Stimulated activated CD8-positive, alpha-beta memory T cell treated with anti-CD3 and anti-CD28 coated beads, Interleukin-4, amount 100 ng/mL, for 48 hours (primary cell): ENCODE results near the gene ZPLD1.

ENCODE experiments used
- DNase-seq: peaks from one replicate; pipeline ENCODE4 v3.0.0-alpha.2; 2020

ZPLD1 gene

DNA sequence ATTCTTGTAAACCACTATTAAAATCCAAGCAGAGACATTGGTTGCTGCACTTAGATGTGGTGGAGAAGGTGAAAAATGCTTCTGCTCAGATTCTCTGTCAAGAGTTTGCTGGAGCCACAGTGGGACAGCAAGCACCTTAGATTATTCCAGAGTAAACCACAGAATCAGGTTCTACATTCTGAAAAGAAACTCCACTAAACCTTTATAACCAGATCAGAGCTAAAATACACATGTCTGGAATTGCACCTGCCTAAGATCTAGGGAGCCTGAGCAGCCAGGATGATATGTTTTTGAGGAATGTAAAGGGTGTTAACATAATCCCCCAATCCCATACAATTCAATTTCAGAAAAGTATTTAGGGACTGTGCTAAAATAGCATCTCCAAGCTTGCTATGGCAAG, at the start of gene ZPLD1:
ZPLD1 (plus strand) TSS at position 301 of the 400 bp plus-strand sequence. CDS start 3,473 bp downstream, outside the sequence.
- no peak for DNase-seq

DNA sequence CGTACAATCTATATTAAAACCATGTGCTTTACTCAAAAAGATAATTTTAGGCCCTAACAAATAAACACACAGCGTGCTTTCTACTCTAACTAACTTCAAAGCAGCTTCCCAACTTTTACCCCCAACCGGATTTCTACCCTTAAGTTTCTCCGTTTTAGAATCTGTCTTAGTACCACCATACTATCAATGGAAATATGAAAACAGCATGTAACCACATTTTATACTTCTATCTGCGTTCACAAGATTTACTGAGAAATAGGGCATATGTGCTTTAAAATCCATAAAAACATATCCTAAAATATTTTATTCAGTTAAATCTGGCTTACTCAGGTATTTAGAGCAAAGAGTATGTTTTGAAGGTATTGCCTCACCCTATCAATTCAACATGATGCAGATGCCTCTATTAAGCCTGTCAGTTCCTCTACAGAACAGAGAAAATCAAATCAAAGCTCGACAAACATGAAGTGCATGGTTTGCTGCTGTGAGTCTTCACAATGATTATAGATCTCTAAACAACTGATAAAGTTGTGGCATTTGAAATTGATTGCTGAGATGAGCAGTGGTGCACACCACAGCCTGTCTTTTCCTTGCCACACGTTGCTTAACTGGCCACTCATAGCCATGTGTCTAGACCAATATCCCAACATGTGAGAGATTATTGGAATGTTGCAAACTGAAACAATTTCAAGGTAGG, 44.5 kb upstream of the ZPLD1 start:
- no peak for DNase-seq

DNA sequence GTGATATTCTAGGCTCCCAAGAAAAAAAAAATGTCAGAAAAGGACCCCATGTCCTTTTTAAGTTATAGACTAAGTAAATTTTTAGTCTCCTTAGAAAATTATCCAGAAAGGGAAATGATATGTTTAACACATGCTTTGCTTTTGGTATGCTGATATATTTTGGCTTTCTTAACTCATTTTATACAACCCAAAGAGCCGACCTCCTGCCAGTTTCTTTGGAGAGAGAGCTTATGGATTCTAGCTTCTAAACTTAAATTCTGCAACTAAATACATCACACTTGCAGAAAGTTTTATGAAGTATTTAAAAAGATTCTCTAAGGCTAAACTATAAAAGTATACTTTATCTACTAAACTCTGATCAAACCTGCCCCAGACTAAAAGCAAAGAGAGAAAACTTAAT, 43.9 kb upstream of the ZPLD1 start:
- no peak for DNase-seq

DNA sequence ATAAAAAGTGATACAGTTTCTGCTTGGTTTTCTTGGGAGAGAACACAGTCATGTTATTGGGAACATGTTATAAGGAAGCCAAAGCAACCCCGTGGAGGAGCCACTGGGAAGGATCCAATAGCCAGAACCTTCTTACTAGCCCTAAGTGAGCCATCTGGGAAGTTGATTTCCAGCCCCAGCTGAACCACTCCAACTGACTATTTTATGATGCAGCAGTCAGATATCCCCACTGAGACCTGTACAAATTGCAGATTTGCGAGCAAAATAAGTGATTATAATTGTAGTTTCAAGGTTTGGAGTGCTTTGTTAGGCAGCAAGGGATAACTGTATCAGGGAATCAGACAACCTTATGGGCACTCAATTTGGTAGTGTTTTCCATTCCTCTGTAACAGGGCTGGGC, 43.3 kb upstream of the ZPLD1 start:
- no peak for DNase-seq

DNA sequence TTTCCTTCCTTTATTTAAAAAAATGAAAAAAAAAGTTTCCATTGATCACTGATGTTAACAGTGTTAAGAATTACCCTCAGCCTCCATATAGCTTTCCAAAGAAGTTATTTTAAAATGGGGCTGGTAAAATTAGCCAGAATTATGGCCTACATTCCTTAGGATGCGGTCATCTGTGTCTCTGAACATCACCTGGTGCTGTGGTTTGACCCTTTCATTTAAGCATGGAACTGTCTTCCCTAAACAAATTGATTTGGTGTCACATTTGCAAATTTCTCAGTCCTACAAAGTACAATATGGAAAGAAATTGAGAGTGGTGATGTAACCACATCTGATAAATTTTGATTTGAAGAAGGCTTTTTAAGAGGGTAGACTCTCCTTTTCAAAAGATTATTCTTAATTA, 40.3 kb upstream of the ZPLD1 start:
- no peak for DNase-seq

DNA sequence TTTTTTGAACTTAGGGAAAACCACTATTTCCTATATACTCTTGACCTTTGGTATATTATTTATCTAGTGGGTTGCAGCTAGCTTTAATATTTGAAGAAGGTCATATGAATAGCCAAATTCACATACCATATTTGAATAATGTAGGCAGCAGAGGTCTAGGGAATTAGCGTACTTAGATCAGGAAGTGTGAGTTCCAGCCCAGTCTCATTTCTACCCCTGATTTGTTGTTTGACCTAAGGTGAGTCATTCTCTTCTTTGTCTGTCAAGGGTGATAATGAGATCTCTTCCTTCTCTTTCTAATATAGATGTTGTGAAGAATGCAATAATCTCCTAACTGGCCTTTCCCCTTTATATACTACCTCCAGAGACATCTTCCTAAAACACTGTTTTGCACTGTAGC, 36.6 kb upstream of the ZPLD1 start:
- DNase-seq = no peak

DNA sequence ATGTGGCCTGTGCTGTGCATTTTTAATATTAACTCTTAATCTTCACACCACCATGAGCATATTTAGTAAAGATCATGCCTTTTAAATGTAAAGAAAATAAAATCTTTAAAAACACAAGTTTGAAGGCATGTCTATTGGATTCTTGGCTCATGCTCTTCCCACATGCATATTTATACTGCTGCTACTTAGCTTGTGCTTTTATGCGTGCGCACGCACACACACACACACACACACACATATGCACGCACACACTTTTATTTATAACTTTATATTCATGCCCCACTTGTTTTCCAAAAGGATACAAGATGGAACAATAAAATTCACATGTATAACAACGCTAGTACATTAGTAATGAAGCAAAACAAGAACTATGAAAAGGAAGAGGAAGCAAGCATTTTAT, 36.1 kb upstream of the ZPLD1 start:
- no peak for DNase-seq

DNA sequence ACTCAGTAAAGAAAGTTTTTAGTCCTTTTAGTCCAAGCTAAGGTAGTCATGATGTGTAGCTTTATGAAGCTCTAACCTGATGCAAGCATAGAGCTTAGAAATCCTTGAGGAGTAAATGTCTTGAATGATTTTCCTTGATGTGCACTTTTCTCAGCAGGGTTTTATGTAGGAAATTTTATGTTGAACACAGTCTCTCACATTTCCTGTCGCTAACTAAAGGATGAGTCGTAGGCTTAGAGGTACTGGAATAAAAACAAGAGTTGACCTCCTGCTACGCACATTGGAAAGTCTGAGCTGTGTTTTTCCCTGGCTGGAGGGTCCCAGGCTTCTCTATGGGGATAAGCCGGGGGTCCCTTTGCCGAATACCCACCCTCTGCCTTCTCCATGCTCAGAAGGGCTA, 34.7 kb upstream of the ZPLD1 start:
- no peak for DNase-seq

DNA sequence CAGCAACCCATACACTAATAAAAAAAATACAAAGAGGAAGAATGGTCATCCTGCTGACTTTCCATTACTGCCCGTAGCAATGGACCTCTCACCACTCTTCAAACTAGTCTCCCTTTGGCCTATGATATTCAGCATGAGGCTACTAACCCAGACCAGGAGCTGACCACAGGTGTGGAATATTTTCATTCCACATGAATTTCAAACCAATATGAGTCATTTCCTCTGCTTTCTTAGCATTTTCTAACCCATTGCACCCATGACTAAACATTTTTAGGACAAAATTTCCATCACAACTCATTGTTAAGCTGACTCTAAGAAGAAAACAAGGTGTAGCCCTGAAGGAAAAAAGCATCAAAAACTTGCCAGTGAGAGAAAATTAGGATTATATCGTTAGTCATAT, 34.0 kb upstream of the ZPLD1 start:
- no peak for DNase-seq

DNA sequence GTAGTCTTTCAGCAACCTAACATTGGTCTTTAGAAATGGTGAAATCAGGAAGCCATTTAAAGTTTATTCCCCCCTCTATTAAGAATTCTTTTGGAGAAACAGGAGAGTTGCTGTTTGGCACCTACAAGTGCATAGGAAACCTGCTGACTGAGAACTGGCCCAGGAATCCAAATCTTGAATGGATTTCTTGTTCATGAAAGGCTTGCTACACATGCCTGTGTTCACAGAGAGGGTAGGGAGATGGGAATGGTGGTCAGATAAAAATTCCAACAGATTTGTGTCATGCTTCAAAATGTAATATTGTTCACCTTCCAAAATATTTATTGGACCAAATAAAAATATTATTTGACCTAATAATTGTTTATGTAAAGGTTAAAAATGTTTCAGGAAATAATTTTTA, 24.2 kb upstream of the ZPLD1 start:
- no peak for DNase-seq

DNA sequence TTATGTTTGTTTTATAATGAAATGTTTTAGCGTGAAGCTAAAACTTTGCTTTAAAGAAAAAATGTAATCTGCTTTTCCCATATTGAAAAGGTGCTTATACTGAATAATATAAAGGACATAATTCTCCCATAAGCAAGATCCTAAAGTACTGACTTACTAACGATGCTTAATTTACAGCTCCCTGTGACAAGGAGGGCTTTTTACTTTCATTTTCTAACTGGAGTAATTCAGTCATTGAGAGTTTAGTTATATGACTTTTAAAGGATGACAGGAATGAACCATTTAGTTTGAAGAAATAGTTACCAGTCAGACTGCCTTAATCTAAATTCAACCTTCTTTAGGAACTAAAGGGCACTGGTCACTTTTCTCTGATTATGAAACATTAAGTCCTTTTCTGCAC, 19.3 kb upstream of the ZPLD1 start:
- DNase-seq = no peak

DNA sequence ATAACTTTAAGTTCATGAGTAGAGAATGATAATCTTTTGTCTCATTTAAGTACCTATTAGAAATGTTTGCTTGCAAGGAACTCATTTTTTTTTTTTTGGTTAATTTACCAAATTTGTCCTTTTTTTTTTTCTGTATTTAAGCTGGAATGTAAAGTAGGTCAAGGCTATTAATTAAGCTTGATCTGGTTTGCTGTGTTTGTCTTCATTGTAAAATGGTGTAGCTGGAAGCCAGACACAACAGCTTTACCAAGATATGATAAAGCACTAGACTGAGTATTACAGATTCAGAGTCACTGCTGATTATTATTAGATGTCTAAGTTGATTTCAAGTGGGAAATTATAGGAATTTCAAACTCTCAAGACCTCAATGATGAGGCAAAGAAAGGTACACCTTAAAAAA, 15.0 kb upstream of the ZPLD1 start:
- DNase-seq = no peak

DNA sequence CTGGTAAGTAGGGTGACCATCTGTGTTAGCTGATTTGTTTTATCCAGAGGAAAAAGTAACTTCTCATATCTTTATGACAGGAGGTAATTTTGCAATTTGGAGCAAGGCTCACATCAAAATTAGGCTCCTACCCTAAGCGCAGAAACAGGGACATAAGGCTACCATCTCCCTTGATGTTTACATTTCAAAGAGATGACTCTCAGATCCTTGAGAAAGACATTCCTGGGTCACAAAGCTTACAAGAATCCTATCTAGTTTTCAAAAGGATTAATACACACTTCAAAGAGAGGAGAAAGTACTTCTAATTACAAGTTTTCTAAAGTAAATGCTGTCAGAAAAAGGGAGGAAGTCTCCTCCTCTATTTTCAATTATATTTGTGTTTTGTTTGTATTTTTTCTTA, 7.0 kb downstream of the ZPLD1 start:
- DNase-seq = no peak

DNA sequence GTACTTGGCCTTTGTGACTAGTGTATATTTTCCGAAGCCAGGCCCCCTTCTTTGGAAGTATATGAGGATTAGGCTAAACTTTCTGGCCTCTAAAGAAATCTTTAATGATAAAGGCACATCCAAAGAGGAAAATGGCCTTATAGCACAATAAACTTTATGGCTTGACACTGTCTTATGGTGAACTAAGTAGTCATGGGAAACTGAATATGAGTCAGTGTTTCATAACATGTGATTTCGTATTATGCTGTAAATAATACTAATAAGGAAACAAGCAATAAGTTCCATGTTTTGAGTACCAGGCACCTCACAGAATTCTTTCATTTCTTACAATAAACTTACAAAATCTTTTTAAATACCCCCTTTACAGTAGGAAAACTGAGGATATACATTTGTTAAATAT, 8.2 kb downstream of the ZPLD1 start:
- DNase-seq = no peak

DNA sequence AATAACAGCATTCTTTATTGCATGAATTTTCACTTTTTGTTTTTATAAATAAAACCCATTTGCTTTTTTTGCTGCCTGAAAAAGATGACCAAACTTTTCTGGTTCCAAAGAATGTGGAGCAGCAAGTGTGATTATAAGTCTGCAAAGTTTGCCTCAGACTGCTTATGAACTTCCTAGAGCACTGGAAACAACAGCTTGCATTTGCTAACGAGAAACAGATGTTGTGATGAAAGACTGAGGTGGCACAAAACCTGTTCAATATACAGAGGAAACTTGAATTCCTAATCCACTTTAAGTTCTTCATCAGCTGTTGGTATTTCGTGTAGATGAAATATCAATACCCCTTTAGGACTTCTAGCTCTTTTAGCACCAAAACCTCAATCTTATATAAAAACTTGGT, 9.3 kb downstream of the ZPLD1 start:
- no peak for DNase-seq

DNA sequence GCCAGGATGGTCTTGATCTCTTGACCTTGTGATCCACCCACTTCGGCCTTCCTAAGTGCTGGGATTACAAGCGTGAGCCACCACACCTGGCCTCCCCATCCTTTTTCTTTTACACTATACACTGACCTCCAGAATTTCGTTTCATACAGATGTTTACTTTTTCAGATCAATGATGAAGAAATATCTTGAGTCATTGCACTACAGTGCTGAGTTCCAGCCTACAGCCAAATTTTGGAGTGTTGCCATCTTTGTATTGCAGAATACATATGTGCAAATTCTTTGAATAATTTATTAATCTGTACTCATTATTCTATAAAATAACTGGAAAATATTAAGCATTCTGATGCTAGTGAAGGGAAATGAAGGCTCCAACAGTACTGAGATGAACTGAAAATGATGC, 12.5 kb downstream of the ZPLD1 start:
- DNase-seq = no peak

DNA sequence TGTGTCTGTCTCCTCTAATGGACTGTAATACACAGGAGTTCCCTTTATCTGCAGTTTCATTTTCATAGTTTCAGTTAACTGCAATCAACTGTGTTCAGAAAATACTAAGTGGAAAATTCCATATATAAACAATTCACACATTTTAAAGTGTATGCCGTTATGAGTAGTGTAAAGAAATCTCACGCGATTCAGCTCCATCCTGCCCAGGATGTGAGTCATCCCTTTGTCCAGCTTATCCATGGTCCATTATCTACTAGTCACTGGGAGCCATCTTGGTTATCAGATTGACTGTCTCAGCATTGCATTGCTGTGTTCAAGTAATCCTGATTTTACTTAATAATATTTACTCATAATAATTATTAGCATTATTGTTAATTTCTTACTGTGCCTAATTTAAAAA, 14.5 kb downstream of the ZPLD1 start:
- no peak for DNase-seq

DNA sequence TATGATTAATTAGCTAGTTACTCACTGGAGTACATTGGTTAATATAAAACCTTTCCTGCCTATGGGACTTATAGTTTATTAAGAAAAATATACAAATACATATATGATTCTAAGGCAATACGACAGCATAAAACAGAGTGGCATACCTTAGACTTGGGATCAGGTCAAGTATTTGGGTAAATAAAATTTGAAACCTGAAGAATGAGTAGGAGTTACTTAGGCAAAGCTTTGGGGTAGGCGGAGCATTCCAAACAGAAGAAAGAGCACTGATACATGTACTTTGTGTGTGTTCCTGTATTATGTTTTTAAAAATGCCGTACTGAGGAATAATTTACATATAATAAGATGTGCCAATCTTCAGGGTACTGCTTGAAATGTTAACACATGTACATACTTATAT, 15.1 kb downstream of the ZPLD1 start:
- no peak for DNase-seq

DNA sequence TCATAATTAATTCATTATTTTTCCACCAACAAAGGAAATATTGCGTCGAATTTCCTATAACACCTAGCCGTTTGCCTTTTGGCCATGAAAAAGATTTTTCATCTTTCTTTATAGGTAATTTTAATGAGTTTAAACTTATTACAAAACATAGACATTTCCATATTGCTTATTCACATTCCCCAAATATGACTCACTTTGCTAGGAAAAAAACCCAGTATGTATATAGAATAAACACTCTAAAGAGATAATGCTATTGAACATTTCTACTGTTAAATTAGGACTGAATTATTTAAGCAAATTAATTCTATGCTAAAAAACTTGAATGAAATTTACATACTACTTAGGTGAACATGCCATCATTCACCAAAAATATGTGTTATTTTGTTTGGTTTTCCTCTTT, 16.2 kb downstream of the ZPLD1 start:
- no peak for DNase-seq

DNA sequence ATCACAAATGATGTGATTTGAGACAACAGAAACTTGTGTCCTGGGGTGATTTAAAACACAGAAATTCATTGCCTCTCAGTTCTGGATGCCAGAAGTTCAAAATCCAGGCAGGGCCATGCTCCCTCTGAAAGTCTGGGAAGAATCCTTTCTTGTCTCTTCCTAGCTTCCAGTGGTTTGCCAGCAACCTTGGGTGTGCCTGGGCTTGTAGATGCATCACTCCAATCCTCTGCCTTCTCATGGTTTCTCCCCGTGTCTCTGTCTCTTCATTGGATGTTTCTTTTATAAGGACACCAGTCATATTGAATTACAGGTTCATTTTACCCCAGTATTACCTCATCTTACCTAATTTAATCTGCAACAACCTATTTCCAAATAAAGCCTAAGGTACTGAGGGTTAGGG, 16.7 kb downstream of the ZPLD1 start:
- DNase-seq = no peak

DNA sequence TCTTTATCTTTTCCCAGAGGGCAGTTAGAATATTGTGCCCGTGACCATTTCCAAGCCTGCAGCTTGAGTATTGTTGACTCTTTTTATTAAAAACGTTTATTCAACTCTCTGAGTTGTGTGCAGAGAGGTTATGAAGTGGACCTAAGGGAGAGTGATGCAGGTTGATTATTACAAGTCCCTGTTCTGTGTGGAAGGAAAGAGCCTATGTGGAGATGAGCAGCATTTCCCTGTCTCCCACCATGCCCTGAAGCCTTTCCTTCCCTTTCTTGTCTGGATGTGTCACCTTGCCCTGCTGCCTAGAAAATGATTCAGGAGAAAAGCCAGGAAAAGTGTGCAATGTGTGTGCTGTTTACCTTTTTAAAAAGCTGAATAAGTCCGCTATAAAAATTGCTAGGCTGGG, 19.4 kb downstream of the ZPLD1 start:
- DNase-seq = no peak

DNA sequence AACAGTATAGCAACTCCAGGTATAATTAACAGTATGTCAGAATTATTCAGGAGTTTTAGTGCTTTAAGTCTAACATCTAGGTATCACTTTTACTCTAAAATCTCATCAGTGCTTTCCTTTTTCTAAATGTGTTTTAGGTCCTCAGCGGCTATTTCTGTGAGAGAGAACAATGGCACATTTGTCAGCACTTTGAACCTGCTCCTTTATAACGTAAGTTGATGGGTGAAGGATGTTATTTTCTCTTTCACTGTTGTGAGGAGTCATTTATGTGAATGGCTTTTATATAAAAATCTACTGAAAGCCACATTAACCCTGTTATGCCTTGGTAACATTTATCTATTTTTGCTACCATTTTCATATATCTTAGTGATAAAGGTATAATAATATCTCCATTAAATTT, 22.8 kb downstream of the ZPLD1 start:
- no peak for DNase-seq

DNA sequence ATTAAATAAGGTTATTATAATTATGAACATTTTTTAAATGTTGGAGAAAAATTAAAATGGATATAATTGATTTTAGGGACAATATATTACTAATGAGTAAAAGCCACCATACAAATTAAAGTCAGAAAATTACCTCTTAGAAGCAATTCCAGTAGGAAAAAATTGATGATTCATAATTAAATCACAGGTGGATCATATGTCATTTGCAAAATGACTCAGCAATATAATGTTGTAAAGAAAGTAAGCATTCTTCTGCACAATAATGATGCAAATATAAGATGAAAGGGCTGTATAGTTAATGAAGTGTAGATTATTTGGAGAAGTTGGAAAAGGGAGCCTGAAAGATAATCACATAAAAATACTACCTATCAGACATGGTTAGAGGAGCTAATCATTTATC, 25.8 kb downstream of the ZPLD1 start:
- no peak for DNase-seq

DNA sequence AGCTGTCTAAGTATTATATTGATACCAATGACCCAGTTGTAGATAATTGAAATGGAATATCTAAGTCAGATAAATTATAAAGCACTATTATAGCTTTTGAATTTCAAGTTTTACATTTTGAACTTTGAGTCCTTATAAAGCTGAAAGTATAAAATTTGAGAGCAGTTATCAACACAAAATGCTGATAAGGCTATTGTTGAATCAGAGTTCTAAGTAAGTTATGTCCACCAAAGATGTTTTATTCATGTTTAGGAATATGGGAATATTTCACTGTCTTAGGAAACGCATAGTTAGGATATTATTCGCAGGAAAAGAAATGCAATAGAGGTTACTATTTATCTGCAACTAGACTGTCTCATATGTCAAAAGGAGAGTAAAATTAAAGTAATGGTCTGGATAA, 29.4 kb downstream of the ZPLD1 start:
- no peak for DNase-seq

DNA sequence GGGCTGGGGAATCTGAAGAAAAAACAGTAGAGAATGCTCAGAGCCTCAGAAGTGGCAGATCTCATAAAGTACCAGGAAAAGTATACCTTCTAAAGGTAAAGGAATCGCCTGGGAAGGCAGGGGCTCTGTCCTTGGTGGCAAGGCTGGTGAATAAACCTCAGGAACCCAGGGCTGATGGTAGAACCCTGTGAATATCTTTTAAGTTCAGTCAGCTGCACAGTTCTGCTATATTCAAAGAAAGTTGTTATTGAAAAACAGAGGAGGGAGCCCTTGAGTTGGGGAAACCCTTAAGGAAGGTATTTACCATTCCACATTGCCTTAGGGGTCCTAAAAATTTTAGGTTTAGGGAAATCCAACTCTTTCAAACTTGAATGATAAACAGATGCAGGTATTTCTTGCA, 31.2 kb downstream of the ZPLD1 start:
- no peak for DNase-seq

DNA sequence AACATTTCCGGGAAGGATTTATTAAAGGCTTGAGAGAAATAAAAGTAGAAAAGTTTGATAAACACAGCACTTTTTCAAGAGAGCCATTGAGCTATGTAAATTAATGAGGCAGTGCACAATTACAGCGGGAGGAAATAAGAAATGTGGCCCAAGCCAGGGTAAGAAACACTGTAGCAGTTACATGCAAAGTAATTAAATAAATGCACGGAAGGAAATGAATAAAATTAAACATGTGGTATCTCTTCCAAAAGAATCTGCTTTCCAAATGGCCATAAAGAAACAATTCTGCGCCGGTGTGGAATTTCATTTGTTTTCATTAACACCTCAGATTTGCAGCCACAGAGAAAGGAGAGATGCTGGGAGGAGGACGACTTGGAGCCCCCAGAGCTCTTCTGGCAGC, 35.3 kb downstream of the ZPLD1 start:
- DNase-seq = no peak
